ENCODE results near the gene DAO. TPM values are rescaled to one million over a fixed set of nuclear protein-coding genes. Genes with fewer than 3 reads are reported as not detected.

The DAO gene
- total and polyA plus RNA-seq, 8 donors: not detected

DNA sequence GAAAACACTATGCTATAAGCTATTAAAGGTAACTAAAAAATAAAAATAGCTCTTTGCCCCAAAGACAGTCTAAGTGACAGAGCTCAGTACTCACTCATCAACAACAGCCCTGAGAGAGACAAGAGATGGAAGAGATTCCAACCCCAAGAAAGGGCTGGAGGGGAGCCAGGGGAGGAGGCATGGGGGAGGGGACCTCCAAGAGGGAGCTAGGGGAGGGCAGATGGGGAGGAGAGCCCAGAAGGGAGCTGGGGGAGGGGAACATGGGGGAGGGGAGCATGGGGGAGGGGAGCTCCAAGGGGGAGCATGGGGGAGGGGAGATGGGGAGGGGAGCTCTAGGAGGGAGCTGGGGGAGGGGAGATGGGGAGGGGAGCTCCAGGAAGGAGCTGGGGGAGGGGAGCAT lies 30.2 kb upstream of the DAO start:
- ATAC-seq: no peak
- H3K4me1 ChIP-seq: peaks cover 47 to 92% of the 10 kb centered on the region in 2 donors
- H3K27me3 ChIP-seq: no peaks in the 10 kb centered on the region
- no peaks in the 10 kb centered on the region for H3K9me3 ChIP-seq
- H3K4me3 ChIP-seq: no peak overlapping the region
- TF ChIP-seq, protein P1, sequence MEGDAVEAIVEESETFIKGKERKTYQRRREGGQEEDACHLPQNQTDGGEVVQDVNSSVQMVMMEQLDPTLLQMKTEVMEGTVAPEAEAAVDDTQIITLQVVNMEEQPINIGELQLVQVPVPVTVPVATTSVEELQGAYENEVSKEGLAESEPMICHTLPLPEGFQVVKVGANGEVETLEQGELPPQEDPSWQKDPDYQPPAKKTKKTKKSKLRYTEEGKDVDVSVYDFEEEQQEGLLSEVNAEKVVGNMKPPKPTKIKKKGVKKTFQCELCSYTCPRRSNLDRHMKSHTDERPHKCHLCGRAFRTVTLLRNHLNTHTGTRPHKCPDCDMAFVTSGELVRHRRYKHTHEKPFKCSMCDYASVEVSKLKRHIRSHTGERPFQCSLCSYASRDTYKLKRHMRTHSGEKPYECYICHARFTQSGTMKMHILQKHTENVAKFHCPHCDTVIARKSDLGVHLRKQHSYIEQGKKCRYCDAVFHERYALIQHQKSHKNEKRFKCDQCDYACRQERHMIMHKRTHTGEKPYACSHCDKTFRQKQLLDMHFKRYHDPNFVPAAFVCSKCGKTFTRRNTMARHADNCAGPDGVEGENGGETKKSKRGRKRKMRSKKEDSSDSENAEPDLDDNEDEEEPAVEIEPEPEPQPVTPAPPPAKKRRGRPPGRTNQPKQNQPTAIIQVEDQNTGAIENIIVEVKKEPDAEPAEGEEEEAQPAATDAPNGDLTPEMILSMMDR (IDR thresholded peaks at IDR 0.05): no peak
- H3K36me3 ChIP-seq: peaks cover 0 to 43% of the 10 kb centered on the region in 2 donors
- intact Hi-C loops (cut with DNase I): no loop called here
- no peak for DNase-seq
- peak overlapping the region in 1 of 2 donors; percentile 41 for H3K27ac ChIP-seq

DNA sequence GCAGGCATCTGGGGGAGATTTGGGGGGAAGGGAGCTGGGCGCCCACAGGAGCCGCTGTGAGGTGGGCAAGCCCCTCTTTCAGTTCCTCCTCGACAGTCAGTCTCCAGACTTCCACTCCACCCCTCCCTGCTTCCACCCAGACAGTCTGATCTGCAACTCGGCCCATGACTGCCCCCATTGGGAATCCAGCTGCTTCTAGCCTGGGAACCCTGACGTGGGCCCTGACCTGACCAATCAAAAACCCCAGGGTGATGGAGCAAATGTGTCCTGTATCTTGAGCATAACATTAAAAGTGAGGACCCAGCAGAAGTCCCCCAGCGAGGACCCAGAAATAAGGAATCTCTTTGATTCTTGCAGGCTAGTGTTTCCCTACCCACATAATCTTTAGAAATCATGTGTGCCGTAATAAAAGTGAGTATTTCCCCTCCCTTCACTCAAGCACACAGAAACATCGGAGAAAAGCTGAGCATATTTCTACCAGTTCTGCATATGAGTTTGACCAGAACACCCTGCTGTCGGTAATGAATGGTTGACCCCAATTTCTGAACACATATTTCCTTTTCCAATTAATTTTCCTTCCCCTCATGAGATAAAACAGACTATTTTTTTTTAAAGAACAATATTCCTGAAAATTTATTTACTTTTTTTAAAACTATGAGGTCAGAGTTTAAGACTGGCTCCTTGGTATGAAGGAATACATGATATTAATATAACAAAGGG lies 28.9 kb upstream of the DAO start:
- H3K36me3 ChIP-seq: peaks cover 0 to 33% of the 10 kb centered on the region in 2 donors
- peak in 1 of 4 donors; percentile 77 for DNase-seq
- TF ChIP-seq, protein P1 (IDR thresholded peaks at IDR 0.05): no peak
- intact Hi-C loops (cut with DNase I): no loop called here
- peak overlapping the region; percentile 88 to 92 for H3K27ac ChIP-seq
- peak; percentile 36 for ATAC-seq
- no peaks in the 10 kb centered on the region for H3K9me3 ChIP-seq
- H3K4me1 ChIP-seq: peaks cover 58 to 94% of the 10 kb centered on the region in 2 donors
- peak overlapping the region in 1 of 2 donors; percentile 22 for H3K4me3 ChIP-seq
- H3K27me3 ChIP-seq: no peaks in the 10 kb centered on the region

DNA sequence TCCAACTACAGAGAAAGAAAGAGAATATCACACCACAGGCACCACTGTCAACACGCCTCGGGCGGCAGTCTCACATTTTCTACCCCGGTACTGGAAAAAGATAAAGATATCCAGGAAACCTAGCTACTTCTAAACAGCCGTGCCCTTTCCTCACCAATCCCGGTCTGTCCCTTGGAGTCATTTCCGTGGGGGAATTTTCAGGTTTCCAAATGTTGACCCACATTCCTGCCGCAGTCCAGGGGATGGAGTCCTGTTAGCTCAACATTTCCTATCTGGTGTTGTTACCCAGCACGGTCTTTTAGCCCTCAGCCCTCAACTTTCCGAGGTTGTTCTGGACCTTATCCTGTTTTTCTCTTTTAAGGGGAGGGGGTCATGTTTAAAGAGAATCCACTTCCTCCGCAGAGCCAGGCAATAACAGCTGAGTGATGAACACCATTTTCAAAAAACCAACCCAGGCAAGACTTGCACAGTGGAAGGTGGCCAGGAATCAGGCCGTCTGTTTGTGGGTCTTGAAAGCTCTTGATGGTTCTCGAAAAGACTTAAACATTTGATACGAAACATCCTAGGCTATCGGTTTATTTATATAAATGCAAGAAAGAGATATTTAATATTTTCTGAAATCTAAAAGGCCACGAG lies 27.1 kb upstream of the DAO start:
- DNase-seq (no peak), ATAC-seq (no peak)
- peaks cover 52 to 84% of the 10 kb centered on the region in 2 donors for H3K4me1 ChIP-seq
- intact Hi-C loops (cut with DNase I): no loop called here
- H3K27me3 ChIP-seq: no peaks in the 10 kb centered on the region
- H3K36me3 ChIP-seq: peaks cover 0 to 16% of the 10 kb centered on the region in 2 donors
- TF ChIP-seq, protein P1 (IDR thresholded peaks at IDR 0.05): no peak
- H3K9me3 ChIP-seq: no peaks in the 10 kb centered on the region
- peak overlapping the region; percentile 88 to 92 for H3K27ac ChIP-seq
- peak overlapping the region in 1 of 2 donors; percentile 22 for H3K4me3 ChIP-seq

DNA sequence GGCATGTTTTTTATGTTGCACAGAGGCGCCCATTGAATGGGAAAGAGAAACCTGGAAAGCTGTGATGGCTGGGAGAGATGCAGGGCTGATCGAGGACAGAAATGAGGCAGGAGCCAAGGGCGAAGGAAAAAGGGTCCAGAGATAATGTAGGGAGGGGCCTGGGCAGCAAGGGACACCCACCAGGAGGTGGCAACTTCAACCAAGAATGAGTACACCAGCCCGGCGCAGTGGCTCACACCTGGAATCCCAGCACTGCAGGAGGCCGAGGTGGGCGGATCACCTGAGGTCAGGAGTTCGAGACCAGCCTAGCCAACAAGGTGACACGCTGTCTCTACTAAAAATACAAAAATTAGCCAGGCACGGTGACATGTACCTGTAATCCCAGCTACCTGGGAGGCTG lies 26.5 kb upstream of the DAO start:
- DNase-seq (no peak), ATAC-seq (no peak)
- no peaks in the 10 kb centered on the region for H3K27me3 ChIP-seq
- H3K4me1 ChIP-seq: peaks cover 57 to 84% of the 10 kb centered on the region in 2 donors
- H3K27ac ChIP-seq: peak overlapping the region; percentile 88 to 92
- H3K9me3 ChIP-seq: no peaks in the 10 kb centered on the region
- TF ChIP-seq, protein P1 (IDR thresholded peaks at IDR 0.05): no peak
- peaks cover 0 to 10% of the 10 kb centered on the region in 2 donors for H3K36me3 ChIP-seq
- H3K4me3 ChIP-seq: no peak overlapping the region
- intact Hi-C loops (cut with DNase I): no loop called here

DNA sequence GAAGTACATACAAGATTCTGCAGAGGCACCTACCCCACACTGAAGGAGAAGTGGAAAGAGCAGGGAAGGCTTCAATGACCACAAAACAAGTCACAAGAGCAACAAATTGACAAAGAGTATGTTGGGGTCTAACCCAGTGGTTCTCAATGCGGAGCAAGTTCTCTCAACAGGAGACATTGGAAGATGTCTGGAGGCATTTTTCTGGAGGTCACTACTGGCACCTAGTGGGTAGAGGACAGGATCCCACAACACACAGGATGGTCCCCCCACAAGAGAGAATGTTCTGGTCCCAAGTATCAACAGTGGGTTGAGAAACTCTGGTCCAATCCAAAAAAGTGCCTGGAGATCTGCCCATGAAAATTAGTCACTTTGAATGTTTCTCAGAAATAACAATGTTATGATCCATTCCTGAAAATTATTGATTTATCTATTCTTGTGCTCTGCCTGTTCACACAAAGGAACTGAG lies 25.9 kb upstream of the DAO start:
- TF ChIP-seq, protein P1 (IDR thresholded peaks at IDR 0.05): peak; percentile 23 to 32
- intact Hi-C loops (cut with DNase I): no loop called here
- peak; percentile 26 for ATAC-seq
- Histone ChIP-seq H3K27me3 (no peaks in the 10 kb centered on the region), H3K4me3 (peak overlapping the region in 1 of 2 donors; percentile 1), H3K36me3 (peaks cover 0 to 4% of the 10 kb centered on the region in 2 donors), H3K4me1 (peaks cover 61 to 84% of the 10 kb centered on the region in 2 donors), H3K27ac (peak overlapping the region; percentile 88 to 92), H3K9me3 (no peaks in the 10 kb centered on the region)
- DNase-seq: peak in 1 of 4 donors; percentile 17

Data from left lung (tissue), 10 donors.